Stimulated activated CD4-positive, alpha-beta T cell treated with anti-CD3 and anti-CD28 coated beads, Interleukin-2, amount 100 ng/mL, for 4 hours (primary cell): Measurements from ENCODE around the gene MARCHF3.
"Not testable (repeated sequence)": the region's sequence is repeated elsewhere in the genome, so short reads cannot be mapped to it uniquely, and the experiment has no call there.

Experiments
- DNase-seq: peaks from one replicate; pipeline ENCODE4 v3.0.0-alpha.2; 2020; ENCODE audit warnings: low read depth

MARCHF3 gene

DNA sequence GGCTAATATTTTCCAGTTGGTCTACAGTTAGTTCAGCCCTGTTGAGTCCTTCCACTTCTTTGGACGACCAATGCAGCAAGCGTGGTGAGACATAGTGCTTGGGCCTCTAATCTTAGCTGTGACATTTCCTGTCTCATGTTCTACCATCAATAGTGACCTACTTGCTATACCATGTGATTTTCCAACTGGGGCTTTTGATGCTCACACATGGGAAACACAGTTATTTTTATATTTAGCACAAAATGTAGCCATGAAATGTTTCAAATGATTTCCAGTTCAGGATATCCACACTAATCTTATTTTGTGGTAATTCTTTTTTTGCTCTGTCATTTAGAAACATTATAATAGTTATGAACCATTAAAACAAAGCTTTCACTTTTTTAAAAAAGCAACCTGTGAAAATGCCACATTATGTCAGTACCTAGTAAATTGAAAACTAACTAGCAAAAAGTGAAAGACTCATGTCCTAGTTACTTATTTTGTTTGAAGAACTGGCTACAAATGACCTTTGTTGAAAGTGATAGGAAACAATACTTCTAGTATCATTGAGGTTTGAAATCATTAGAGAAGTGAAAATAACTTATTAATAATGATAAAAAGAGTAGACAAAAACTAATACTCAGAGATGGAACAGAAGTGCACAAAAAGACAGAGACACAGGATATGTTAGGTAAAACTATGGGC, 18.3 kb downstream of the MARCHF3 start:
- no peak for DNase-seq

DNA sequence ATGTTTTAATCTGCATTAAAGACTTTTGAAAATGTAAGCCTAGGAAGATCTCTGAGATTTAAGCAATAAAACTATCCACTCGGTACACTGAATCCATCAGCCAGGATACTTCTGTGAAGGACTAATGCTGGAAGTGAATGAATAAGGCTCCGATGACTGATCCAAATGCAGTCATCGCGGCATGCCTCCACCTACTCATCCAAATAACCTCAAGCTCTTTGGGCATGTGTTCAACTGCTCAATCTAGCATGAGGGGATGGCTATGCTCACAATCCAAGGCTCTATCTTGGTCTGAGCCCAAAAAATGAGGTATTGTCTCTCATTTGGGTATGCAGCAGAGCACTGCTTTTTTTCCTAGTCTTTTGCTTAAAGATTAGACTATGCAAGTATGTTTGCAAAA, 19.2 kb downstream of the MARCHF3 start:
- no peak for DNase-seq

DNA sequence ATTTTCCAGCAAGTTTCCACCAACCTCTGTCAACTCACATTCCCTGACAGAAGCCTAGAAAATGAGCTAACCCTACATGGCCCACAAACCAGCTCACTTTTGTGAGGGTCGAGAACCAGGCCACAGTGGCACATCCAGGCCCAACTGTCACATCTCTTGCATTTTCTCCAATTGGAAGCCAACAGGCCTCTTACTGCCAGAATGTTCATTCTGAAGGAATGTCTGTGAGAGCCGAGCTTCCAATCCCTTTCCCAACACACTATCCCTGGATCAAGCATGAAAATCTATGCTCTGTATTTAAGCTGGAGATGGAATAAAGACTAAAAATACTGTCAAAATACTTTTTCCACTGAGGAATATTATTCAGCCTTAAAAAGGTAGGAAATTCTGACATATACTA, 20.0 kb downstream of the MARCHF3 start:
- DNase-seq, result no peak

DNA sequence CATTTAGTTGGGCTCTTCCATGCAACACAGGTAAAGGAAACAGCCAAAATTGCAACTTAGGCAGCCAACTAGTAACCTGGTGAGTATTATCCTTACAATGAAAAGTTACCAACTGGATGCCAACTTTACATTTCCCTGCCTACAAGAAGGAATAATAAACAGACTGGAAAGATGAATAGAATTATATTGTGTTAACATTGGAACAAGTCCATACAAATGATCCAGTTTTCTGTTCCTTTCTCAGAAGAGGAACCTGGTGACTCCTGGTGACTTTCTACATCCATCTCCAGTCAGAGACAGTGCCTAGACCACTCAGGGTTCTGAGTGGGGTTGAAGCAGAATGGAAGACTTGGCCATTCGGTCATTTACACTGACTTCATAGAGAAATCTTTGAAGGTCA, 20.6 kb downstream of the MARCHF3 start:
- no peak for DNase-seq

DNA sequence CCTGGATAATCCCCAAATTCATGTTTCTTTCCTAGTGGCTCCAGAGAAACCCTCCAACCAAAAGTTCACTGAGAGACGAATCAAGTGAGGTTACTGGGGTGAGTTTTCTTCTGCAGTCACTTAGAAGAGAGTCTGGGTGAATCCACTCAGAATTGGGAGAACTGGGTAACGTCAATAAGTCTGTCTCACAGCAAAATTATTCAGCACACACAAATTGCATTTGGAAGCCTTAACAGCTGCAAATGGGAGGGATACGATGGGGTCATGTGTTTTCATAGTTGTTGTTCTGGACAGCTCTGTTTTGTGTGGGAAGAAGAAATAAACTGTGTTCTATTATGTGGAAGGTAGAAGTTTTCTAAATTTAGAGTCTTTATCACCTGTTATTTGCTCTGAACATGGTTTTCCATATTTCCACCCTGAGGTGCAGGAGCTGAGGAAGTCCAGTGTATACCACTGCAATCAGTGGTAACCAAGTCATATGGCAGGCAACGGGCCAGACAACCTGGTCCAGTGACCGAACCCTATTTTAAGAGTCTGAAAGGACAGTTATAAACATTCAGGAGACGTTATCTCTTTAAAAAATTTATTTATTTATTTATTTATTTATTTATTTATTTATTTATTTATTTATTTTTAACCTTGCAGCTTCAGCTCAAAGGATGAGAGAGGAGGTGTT, 21.9 kb downstream of the MARCHF3 start:
- DNase-seq, result no peak

DNA sequence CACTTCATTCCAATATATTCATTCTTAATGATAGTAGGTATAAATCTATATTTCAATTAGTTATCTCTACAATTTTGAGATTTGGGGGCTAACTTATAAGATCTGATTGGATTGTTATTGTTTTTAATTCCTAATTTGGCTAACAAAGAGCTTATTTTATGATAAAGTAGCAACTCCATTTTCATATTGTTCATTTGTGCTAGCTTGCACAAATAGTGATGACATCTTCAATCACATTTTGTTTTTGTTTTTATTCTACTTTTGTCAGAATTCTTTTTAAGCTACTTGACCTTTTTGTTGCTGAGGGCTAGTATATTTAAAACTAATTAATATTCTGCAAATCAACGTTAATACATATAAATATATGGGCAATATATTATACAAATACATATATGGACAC, 22.8 kb downstream of the MARCHF3 start:
- DNase-seq, result no peak

DNA sequence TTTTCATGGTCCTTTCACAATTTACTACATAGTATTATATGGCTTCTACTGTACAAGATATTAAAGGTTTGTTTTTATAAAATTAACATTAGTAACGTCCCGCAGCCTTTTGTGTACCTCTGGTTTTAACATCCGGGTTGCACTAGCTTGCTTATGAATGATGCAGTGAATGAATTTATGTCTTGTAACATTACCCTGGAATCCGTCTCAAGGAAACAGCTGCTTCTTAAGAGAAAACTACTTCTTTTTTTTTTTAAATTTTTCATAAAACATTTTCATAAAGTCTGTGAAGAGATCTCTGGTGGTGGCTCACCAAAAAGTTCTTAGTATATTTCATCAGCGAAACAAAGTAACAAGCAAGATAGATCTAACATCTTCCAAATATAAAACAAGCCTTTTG, 23.6 kb downstream of the MARCHF3 start:
- DNase-seq, result no peak

DNA sequence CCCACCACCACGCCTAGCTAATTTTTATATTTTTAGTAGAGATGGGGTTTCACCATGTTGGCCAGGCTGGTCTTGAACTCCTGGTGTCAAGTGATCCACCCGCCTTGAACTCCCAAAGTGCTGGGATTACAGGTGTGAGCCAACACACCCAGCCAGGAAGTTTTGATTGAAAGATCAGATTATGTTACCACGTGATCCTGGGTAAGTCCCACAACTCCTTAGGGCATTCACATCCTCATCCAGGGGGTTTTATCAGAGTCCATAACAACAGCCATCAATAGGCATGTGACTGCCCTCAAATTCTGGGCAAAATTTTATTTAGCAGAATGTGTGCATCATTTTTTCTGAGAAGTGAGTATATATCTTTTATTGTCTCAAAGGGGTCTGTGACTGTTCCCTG, 25.1 kb downstream of the MARCHF3 start:
- DNase-seq, result not testable (repeated sequence)

DNA sequence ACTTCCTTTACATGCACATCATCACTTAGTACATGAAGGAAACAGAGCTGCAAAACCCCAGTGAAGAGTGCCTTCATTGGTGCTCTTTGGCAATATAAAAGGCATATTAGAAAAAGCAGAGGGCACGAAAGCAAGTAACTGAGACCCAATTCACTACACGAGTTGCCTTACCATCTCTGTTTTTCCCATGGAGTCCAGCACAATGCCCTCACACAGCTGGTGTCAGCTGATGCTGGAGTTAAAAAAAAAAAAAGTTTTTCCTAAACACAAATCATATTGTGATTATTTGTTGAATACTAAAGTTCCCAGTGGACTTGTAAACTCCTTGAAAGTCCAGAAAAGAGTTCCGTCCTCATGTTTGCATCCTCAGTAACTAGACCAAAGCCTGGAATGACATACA, 25.6 kb downstream of the MARCHF3 start:
- no peak for DNase-seq

DNA sequence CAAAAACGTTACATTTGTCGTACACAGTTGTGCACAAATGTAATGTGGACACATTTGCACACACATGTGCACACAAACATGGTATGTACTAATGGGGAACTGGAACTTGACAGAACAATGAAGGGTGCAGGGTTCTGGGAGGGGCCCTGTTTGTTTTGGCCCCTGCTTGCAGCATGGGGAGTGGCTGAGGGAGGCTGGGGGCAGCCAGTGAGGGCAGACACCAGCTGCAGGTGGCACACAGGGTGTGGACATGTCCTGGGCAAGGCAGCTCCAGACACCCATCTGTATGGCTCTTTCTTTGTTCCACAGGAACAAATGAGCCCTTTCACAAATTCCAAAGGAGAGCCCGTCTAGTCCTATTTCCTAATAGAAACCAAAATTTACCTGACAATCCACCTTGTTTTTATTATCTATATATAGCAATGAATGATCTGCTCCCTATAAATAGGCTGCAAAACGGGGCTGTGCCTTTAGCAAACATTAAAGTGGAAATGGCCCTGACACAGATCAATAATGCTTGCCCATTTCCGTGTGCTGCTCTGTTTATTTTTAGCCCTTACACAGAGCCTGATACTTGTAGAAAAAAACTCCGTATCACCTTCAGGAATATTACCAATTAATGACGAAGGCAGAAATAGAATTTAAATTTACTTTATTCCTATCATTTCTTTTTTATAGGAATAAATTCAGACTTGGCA, 26.4 kb downstream of the MARCHF3 start:
- DNase-seq, result no peak

DNA sequence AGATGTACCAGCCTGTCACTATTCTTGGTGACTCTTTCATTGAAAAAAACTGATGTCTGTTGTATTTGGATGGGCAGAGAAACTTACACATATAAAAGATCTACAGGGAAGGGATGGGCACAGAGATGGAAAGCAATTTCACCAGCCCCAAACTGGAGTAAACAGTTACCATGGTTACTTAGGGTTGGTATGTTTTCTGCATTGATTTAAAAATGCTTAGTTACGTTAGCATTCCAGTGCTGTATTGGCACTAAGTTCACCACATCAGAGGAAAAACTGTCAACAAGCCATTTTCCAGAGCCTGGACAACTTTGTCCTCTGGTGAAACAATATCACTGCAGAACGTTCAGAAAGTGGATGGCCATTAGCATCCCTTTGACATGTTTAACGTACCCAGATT, 28.0 kb downstream of the MARCHF3 start:
- no peak for DNase-seq

DNA sequence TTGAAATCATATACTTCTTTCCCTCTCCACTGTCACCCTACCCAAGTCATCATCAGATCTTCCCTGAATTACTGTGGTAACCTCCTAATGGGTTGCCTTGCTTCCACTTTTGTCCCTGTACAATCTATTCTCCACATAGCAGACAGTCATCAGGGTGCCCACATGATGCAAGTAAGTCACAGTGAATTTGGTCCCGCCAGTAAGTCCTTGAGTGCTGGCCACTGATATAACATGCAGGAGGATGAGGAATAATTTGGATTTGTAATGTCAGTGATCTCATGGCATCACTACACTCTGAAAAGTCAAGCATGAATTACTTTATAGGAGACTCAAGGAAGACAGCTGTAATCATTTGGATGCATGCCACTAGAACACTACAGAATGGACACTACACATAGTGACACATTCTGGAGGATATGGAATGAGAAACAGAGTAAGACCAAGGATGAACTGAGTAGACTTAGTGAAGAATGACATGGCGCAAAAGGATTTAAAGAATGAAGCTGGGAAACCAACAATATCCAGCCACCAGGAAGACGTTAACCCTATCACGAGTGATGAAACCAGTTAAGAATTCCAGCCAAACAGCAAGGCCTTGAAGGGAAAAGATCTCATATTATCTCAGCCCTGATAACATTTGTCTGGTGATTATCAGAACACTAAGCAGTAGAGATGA, 28.6 kb downstream of the MARCHF3 start:
- DNase-seq, result no peak

DNA sequence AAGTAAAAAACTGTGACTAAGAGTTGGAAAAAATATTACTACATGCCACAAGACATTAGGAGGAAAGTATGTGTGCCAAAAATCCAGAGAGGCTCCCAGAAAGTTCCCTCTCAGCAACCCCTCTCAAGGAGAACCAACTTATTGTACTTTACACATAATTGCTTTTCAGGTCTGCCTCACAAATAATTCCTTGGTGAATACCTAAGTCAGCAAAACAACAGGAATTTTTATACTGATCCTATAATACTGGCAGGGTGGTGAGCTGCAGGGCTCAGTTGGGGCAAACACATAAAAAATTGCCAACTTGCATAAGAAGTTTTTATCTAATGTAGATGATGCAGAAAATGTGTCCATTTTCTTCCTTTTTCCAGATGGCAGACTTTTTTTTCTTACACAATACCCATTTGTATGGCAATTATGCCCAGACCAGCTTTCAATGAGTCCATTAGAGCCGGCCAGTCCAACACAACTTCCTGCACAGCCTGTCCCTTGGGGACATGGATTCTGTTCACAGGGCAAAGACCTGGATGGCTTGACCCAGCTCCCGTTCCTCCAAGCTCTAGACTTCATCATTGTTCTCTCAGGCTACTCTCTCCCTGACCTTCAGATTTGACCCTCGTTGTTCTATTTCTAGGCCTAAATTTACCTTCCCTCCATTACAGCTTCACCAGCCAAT, 31.3 kb downstream of the MARCHF3 start:
- DNase-seq, result no peak

DNA sequence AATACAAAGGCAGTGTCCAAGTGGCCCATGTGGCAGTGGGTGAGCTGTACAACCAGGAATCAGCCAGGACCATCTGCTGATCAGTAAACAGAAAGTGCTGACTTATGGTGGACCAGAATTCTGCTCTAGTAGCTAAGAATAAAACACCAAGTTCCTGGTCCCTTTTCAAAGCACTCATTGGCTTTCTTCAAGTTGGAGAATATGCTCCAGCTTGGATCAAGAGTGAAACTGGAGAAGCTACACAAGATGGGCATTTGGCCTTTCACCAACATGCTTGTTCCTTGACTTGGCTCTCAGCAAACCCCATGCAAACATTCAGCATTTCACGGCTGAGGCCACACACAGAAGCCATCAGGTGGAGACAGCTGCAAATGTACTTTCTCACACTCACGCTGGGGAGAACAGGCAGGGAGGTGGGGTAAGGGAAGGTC, 32.1 kb downstream of the MARCHF3 start:
- DNase-seq, result no peak

DNA sequence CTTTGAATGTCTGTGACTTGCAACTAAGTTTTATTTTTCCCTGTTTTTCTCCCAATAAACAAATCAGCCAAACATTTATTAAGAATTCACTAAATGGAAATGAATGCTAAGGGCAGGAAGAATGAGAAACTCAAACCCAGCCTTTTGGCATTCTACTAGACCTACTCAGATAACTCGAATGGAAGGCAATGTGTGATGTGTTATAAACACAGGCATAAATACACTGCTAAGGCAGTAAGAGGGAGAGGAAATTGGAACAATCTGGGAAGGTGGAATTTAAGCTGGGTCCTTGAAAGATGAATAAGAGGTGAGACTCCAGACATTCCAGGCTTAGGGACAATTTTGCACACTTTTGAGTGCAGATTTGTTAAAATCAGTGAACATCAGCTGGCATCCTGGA, 34.7 kb downstream of the MARCHF3 start:
- DNase-seq, result no peak

DNA sequence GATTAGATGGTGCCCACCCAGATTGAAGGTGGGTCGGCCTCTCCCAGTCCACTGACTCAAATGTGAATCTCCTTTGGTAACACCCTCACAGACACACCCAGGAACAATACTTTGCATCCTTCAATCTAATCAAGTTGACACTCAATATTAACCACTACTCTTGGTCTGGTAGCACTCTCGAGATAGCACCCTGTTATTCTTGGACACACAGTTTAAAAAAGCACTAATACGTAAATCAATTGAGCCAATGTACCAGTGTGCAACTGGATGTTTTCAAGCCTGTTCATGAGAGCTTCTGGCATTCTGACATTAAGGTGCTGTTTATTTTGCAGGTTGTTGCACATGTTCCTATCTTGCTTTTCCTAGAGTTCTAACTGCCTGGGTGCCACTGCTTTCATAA, 35.3 kb downstream of the MARCHF3 start:
- DNase-seq, result no peak

DNA sequence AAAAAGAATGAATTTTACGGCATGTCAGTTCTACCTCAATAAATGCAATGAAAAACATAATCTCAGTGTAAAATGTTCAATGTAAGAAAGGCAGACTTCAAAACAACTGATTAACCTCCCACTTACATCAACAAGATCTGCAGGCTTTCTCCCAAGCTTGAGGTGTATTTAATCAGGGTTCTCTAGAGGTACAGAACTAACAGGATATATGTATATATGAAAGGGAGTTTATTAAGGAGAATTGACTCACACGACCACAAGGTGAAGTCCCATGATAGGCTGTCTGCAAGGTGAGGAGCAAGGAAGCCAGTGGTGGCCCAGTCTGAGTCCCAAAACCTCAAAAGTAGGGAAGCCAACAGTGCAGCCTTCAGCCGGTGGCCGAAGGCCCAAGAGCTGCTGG, 35.9 kb downstream of the MARCHF3 start:
- DNase-seq, result no peak

DNA sequence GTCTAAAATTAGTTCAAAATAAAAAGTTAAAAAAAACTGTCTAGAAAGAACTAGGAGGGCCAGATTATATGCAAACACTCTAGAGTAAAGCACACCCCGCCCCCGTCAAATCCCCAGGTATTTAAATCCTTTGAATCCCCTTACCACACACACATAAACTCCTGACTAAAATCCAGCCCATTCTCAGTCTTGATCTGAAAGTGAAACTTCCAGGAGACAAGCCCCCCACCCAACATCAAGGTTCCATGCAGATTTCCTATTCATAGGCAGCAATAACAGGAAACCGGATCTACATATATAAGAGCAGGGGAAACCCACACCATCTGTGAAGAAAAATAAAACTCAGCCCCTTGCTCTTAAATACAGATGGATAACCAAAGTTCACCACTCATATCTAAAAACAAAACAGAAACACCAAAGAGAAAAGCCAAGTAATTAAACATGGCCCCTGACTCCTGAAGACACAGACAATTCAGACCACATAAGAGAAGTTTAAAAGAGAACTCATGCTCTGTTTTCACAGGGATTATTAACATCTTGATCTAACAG, 42.3 kb downstream of the MARCHF3 start:
- DNase-seq, result peak; percentile 5

DNA sequence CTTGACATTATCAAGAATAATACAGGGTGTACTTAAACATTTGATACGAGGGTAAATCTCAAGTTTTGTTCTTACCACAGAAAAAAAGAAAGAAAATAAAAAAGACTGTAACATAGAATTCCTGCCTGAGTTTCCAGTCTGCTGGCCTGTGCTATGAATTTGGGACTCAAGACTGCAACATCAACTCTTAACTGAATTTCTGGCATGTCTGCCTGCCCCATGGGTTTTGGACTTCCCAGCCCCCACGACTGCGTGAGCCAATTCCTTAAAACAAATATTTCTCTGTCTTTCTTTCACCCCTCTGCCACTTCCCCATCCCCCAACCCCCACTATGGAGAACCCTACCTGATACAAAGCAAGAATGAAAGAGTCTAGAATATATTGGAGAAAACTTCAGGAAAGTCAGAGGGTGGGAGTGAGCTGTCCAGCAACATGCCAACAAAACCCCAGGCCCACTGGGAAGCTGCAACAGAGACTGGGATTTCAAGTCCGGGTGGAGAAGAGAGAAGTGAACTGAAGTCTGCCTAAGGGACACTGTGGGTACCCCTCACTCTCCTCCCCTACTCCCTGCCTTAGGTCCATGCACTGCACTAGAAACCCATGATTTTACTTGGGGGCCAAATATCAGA, 43.0 kb downstream of the MARCHF3 start:
- DNase-seq, result no peak

DNA sequence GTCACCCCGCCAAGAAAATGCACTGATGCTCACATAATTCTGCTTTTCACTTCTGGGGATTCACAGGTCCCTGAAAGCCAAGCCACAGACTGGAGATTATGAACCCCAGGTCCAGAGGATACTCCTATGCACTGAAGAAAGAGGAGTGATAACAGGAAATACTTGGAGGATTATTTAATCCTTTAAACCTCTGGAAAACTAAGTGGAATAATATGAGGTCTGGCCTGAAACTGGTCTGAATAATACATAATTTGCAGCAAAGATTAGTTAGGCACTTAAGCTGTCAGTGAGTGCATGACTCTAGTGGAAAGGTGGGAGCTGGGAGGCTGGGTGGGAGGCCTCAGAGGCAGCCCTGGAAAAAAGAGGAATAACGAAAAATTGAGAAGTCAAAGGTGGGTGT, 45.7 kb downstream of the MARCHF3 start:
- no peak for DNase-seq

DNA sequence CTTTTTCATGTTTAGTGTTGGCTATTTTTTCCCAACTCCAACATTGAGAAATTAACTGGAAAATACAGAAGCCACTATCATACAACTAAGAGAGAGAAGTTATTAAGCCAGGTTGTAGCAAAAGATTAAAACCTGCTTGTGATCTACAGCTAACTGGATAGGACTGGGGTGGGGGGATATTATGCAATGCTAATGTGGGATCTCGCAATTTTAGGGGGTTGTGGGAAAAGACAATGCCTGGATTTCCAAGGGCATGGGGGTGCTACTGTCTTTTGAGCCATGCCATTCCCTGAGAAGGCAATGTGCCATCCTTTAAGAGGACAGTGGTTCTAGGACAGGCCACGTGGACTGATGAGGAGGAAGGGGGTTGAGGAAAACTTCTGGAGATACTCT, 46.5 kb downstream of the MARCHF3 start:
- DNase-seq, result no peak
